H1 (cell line): Measurements from ENCODE around the gene KATNAL2. TPM values are rescaled to one million over a fixed set of nuclear protein-coding genes. Genes with fewer than 3 reads are reported as not detected.
A peak's percentile ranks its signal among the peaks of the same experiment; 100 is the strongest.

Experiments
- CTCF ChIA-PET: fragments of 300-600 bp; sonication (Branson Sonifier 250); formaldehyde crosslinking; loops from one replicate; lab custom pipeline; 2021; ENCODE audit not compliant: partially characterized antibody; lab: Charles Lee
- POLR2A ChIA-PET: fragments of 300-600 bp; sonication (Branson Sonifier 250); formaldehyde crosslinking; loops from one replicate; lab custom pipeline; 2021; ENCODE audit warnings: inconsistent platforms; ENCODE audit not compliant: partially characterized antibody; lab: Charles Lee
- DNase-seq, 2 experiments: peaks; one replicate each; pipeline versions ENCODE4 v3.0.0 to v3.0.0-alpha.2; 2010 to 2022; ENCODE audit warnings: low spot score in 2 of 2, low read depth in 1 of 2, mixed read lengths in 1 of 2
- FAIRE-seq: peaks from 2 replicates; lab custom pipeline; 2011; peaks lifted over from hg19 to GRCh38; lab: Jason Lieb, UNC
- H2AFZ ChIP-seq: 2 replicates; pipeline ENCODE4 v1.8.1; 2012; ENCODE audit warnings: low read length, inconsistent platforms
- H2AK5ac ChIP-seq: 2 replicates; pipeline ENCODE4 v1.6.1; 2013; ENCODE audit warnings: low read depth, low read length
- H2BK120ac ChIP-seq: replicated peaks from 2 replicates; pipeline ENCODE3; 2013; ENCODE audit warnings: low read depth, low read length, inconsistent platforms
- H2BK12ac ChIP-seq: 2 replicates; pipeline ENCODE4 v1.6.1; 2013; ENCODE audit warnings: low read depth, low read length
- H2BK15ac ChIP-seq: 2 replicates; pipeline ENCODE4 v1.6.1; 2013; ENCODE audit warnings: low read length
- H2BK20ac ChIP-seq: 2 replicates; pipeline ENCODE4 v1.6.1; 2013; ENCODE audit warnings: low read length
- H2BK5ac ChIP-seq: 2 replicates; pipeline ENCODE4 v1.6.1; 2013; ENCODE audit warnings: low read depth, low read length
- H3K14ac ChIP-seq: 2 replicates; pipeline ENCODE4 v1.6.1; 2013; ENCODE audit warnings: inconsistent platforms; ENCODE audit not compliant: insufficient read length
- H3K18ac ChIP-seq: 2 replicates; pipeline ENCODE4 v1.6.1; 2013; ENCODE audit warnings: low read length; ENCODE audit errors: extremely low read depth
- H3K23ac ChIP-seq: 2 replicates; pipeline ENCODE4 v1.6.1; 2013; ENCODE audit warnings: inconsistent platforms; ENCODE audit not compliant: insufficient read length
- H3K23me2 ChIP-seq: 2 replicates; pipeline ENCODE4 v1.6.1; 2013; ENCODE audit warnings: low read depth, low read length
- H3K27ac ChIP-seq: 2 replicates; pipeline ENCODE4 v1.6.1; 2011; ENCODE audit warnings: low read depth, low read length, inconsistent platforms
- H3K27me3 ChIP-seq, 4 experiments: replicated peaks in 1 of 4; 1 replicate in 1 of 4; 2 replicates in 3 of 4; pipeline versions ENCODE4 v1.6.1 to v1.8.1; 2011 to 2013; ENCODE audit warnings: low read length in 3 of 4, mild to moderate bottlenecking in 3 of 4, inconsistent platforms in 2 of 4, mixed read lengths in 2 of 4, moderate library complexity in 1 of 4; ENCODE audit not compliant: control insufficient read depth in 3 of 4, insufficient read depth in 3 of 4; ENCODE audit errors: extremely low read depth in 1 of 4
- H3K36me3 ChIP-seq, 4 experiments: 2 replicates each; pipeline versions ENCODE4 v1.6.1 to v1.8.1; 2011 to 2013; ENCODE audit warnings: mild to moderate bottlenecking in 4 of 4, low read length in 3 of 4, moderate library complexity in 2 of 4, control low read depth in 1 of 4, inconsistent platforms in 1 of 4; ENCODE audit not compliant: insufficient read depth in 4 of 4, control insufficient read depth in 2 of 4
- H3K4ac ChIP-seq: replicated peaks from 2 replicates; pipeline ENCODE3; 2013; ENCODE audit warnings: low read length, low read depth, mixed read lengths, inconsistent platforms; ENCODE audit not compliant: insufficient read length
- H3K4me1 ChIP-seq, 4 experiments: replicated peaks in 1 of 4; 1 replicate in 1 of 4; 2 replicates in 3 of 4; pipeline versions ENCODE4 v1.6.1 to v1.8.1; 2011 to 2013; ENCODE audit warnings: low read length in 3 of 4, inconsistent platforms in 2 of 4, mixed read lengths in 1 of 4; ENCODE audit not compliant: insufficient read depth in 4 of 4, control insufficient read depth in 3 of 4
- H3K4me2 ChIP-seq, 2 experiments: 2 replicates each; pipeline versions ENCODE4 v1.6.1 to v1.8.1; 2011 to 2013; ENCODE audit warnings: low read depth in 2 of 2, low read length in 2 of 2, control low read depth in 1 of 2, inconsistent platforms in 1 of 2, mild to moderate bottlenecking in 1 of 2; ENCODE audit not compliant: insufficient read depth in 1 of 2
- H3K4me3 ChIP-seq, 4 experiments: fragments of 200-600, 300-600 bp in 1 of 4; sonication (generic), shearing (Covaris generic), sonication (Bioruptor Twin) in 1 of 4; 2 replicates each; pipeline versions ENCODE4 v1.5.1 to v1.8.1; 2011 to 2016; ENCODE audit warnings: low read length in 4 of 4, low read depth in 3 of 4, control low read depth in 2 of 4, inconsistent platforms in 2 of 4, mild to moderate bottlenecking in 2 of 4, mixed read lengths in 1 of 4, moderate library complexity in 1 of 4; ENCODE audit not compliant: insufficient read depth in 2 of 4; ENCODE audit errors: extremely low read depth in 1 of 4
- H3K56ac ChIP-seq: replicated peaks from 2 replicates; pipeline ENCODE3; 2013; ENCODE audit warnings: low read depth, mild to moderate bottlenecking, mixed read lengths, low read length, inconsistent platforms; ENCODE audit not compliant: insufficient read length
- H3K79me1 ChIP-seq: 2 replicates; pipeline ENCODE4 v1.6.1; 2013; ENCODE audit warnings: low read depth, low read length, control low read depth
- H3K79me2 ChIP-seq, 2 experiments: 2 replicates each; pipeline versions ENCODE4 v1.6.1 to v1.8.1; 2012 to 2013; ENCODE audit warnings: low read length in 2 of 2, mild to moderate bottlenecking in 2 of 2, inconsistent platforms in 1 of 2; ENCODE audit not compliant: insufficient read depth in 2 of 2, control insufficient read depth in 1 of 2
- H3K9ac ChIP-seq, 4 experiments: replicated peaks in 1 of 4; 1 replicate in 1 of 4; 2 replicates in 3 of 4; pipeline versions ENCODE4 v1.6.1 to v1.8.1; 2011 to 2013; ENCODE audit warnings: low read depth in 3 of 4, low read length in 3 of 4, control low read depth in 2 of 4, mild to moderate bottlenecking in 2 of 4, moderate library complexity in 2 of 4, inconsistent platforms in 1 of 4; ENCODE audit errors: extremely low read depth in 1 of 4
- H3K9me3 ChIP-seq, 2 experiments: 2 replicates each; pipeline versions ENCODE4 v1.6.1 to v1.8.1; 2012 to 2013; ENCODE audit warnings: mild to moderate bottlenecking in 2 of 2, moderate library complexity in 2 of 2, control low read depth in 1 of 2, inconsistent platforms in 1 of 2, low read depth in 1 of 2, low read length in 1 of 2, mixed read lengths in 1 of 2; ENCODE audit not compliant: insufficient read depth in 2 of 2
- H4K20me1 ChIP-seq, 2 experiments: replicated peaks in 1 of 2; 2 replicates each; pipeline versions ENCODE3 to v1.8.1; 2011 to 2013; ENCODE audit warnings: inconsistent platforms in 2 of 2, low read length in 2 of 2, mild to moderate bottlenecking in 1 of 2; ENCODE audit not compliant: insufficient read depth in 2 of 2, control insufficient read depth in 1 of 2
- H4K5ac ChIP-seq: 2 replicates; pipeline ENCODE4 v1.6.1; 2013; ENCODE audit warnings: low read length, low read depth, mixed read lengths, inconsistent platforms; ENCODE audit not compliant: insufficient read length
- H4K8ac ChIP-seq: 2 replicates; pipeline ENCODE4 v1.8.0; 2013; ENCODE audit warnings: mild to moderate bottlenecking, moderate library complexity, low read length, inconsistent platforms; ENCODE audit not compliant: insufficient read depth; ENCODE audit errors: extremely low read depth
- H4K91ac ChIP-seq: replicated peaks from 2 replicates; pipeline ENCODE3; 2013; ENCODE audit warnings: low read length, mixed read lengths, inconsistent platforms; ENCODE audit not compliant: insufficient read length
- BCL11A ChIP-seq, 2 experiments: IDR thresholded peaks; one replicate each; pipeline ENCODE4 v1.6.1; 2011; ENCODE audit warnings: low read depth in 2 of 2, low read length in 2 of 2, mild to moderate bottlenecking in 2 of 2
- CBX8 ChIP-seq: fragments of 300-800, 300-1000 bp; sonication (generic); IDR thresholded peaks from 2 replicates; pipeline ENCODE4 v1.7.1; 2016; ENCODE audit warnings: low read depth, low read length, borderline replicate concordance
- CEBPB ChIP-seq: IDR thresholded peaks from 2 replicates; pipeline ENCODE4 v1.6.1; 2012; ENCODE audit warnings: low read depth, low read length
- CTCF ChIP-seq, 3 experiments: IDR thresholded peaks; 1 replicate in 2 of 3; 2 replicates in 1 of 3; pipeline versions ENCODE4 v1.5.1 to v1.6.1; 2011; ENCODE audit warnings: low read length in 3 of 3, mild to moderate bottlenecking in 3 of 3, inconsistent platforms in 2 of 3, low read depth in 1 of 3, moderate library complexity in 1 of 3; ENCODE audit not compliant: insufficient read depth in 1 of 3; ENCODE audit errors: control extremely low read depth in 1 of 3
- KDM5A ChIP-seq: fragments of 200-600 bp; IDR thresholded peaks from 2 replicates; pipeline ENCODE4 v1.7.1; 2012; ENCODE audit warnings: mild to moderate bottlenecking, low read length, inconsistent platforms, mixed read lengths
- PHF8 ChIP-seq: fragments of 200-600 bp; sonication (generic); conservative IDR thresholded peaks from 2 replicates; pipeline ENCODE4 v1.7.1; 2012; ENCODE audit warnings: low read depth, mild to moderate bottlenecking, inconsistent platforms, low read length, moderate library complexity
- POLR2A ChIP-seq, 2 experiments: IDR thresholded peaks; 1 replicate in 1 of 2; 2 replicates in 1 of 2; pipeline ENCODE4 v1.6.1; 2011; ENCODE audit warnings: low read depth in 2 of 2, low read length in 2 of 2, mild to moderate bottlenecking in 2 of 2; ENCODE audit errors: control extremely low read depth in 1 of 2
- SAP30 ChIP-seq: fragments of 300-600 bp; sonication (generic); IDR thresholded peaks from 2 replicates; pipeline ENCODE4 v1.7.1; 2012; ENCODE audit warnings: low read length, moderate library complexity, mild to moderate bottlenecking, inconsistent platforms; ENCODE audit not compliant: insufficient read depth, insufficient replicate concordance
- TAF7 ChIP-seq: optimal IDR thresholded peaks from 2 replicates; pipeline ENCODE3; 2011; ENCODE audit warnings: low read depth, mild to moderate bottlenecking, inconsistent platforms, low read length, moderate library complexity, borderline replicate concordance
- YY1 ChIP-seq: IDR thresholded peaks from 2 replicates; pipeline ENCODE4 v1.6.1; 2011; ENCODE audit warnings: low read depth, mild to moderate bottlenecking, low read length
- WGBS, 2 experiments: shearing (Covaris generic) in 1 of 2; methylation state at CpG; one replicate each; pipeline versions ENCODE4 v1.1.6 to v1.1.7; 2013 to 2015; ENCODE audit warnings: low lambda C conversion rate in 2 of 2, mixed read lengths in 2 of 2, inconsistent platforms in 1 of 2, low coverage in 1 of 2, missing lambda C conversion rate in 1 of 2; ENCODE audit not compliant: insufficient replicate concordance in 2 of 2, insufficient coverage in 1 of 2, insufficient read length in 1 of 2; ENCODE audit errors: extremely low coverage in 1 of 2, missing lambda C conversion rate in 1 of 2; 5-methylcytosine and 5-hydroxymethylcytosine counted together
- polyA plus RNA-seq, 7 experiments: library from polyadenylated mRNA; depleted of rRNA in 3 of 7; stranded (reverse) in 5 of 7; unstranded in 2 of 7; fragments of >200 nt in 5 of 7; fragments of 200-250 nt in 2 of 7; gene quantifications; 1 replicate in 5 of 7; 2 replicates in 1 of 7; 4 replicates in 1 of 7; pipeline versions ENCODE4 v1.2.1 to v1.2.3, GENCODE V29; 2011 to 2013; ENCODE audit warnings: missing spikeins in 2 of 7, mixed read lengths in 2 of 7
- total RNA-seq: library from RNA; stranded (reverse); fragmentation: NEBNext Ultra II Directional; extraction: Animal tissue kit (Norgen Biotek cat#: 25700); gene quantifications from 2 replicates; pipeline ENCODE4 v1.2.1, GENCODE V29; 2021

The KATNAL2 gene
- total and polyA plus RNA-seq, 2 of the 8 experiments (the other 6 are each of a cell fraction or from before 2014, with no cell fraction given), result 10.0 to 15.2 TPM

- peak overlapping the region; percentile 37 for H3K14ac ChIP-seq
- no peak overlapping the region for H2BK20ac ChIP-seq
- no peak overlapping the region for H3K23ac ChIP-seq
- H3K18ac ChIP-seq, result peak overlapping the region; percentile 97; the same call in 1 of the 2 replicates
- 33% methylated on average over 10 of the region's 13 CpGs; no CpG with 5 or more reads in 1 of the 2 experiments for WGBS, 2 experiments
- peak overlapping the region; percentile 87; the same call in 1 of the 2 replicates for H2AFZ ChIP-seq
- H4K5ac ChIP-seq, result peak overlapping the region; percentile 91
- no peak overlapping the region for H2BK15ac ChIP-seq
- H2BK5ac ChIP-seq, result peak overlapping the region; percentile 84; the same call in 1 of the 2 replicates
- no peak overlapping the region for H2BK120ac ChIP-seq
- FAIRE-seq (no peak), DNase-seq (no peak)
- peak overlapping the region; percentile 70 to 91 (median 86) for H3K4me3 ChIP-seq
- H3K56ac ChIP-seq, result peak overlapping the region; percentile 94
- no peaks in the 10 kb centered on the region for H4K20me1 ChIP-seq
- H3K79me2 ChIP-seq, result peaks cover 7 to 39% of the 10 kb centered on the region in 2 experiments; a peak in 3 of 4 replicates
- peak overlapping the region; percentile 76 for H3K27ac ChIP-seq
- peak overlapping the region in 3 of 4 experiments; percentile 62 to 98 (median 84); a peak in 6 of 7 replicates for H3K9ac ChIP-seq
- H3K79me1 ChIP-seq, result peaks cover 2% of the 10 kb centered on the region; the same call in 1 of the 2 replicates
- POLR2A ChIA-PET, result interaction anchor here (0.6 to 2.8 kb wide), 7 partner anchors 8 to 112 kb away, joined by 3 to 10 read pairs (median 3); no protein-coding TSS in a partner anchor
- no peaks in the 10 kb centered on the region for H3K9me3 ChIP-seq
- H3K4ac ChIP-seq, result peak overlapping the region; percentile 90
- peaks cover 0 to 21% (median 4%) of the 10 kb centered on the region in 4 experiments; a peak in 3 of 8 replicates for H3K36me3 ChIP-seq
- H2AK5ac ChIP-seq, result no peak overlapping the region
- peak overlapping the region; percentile 96; the same call in 1 of the 2 replicates for H4K8ac ChIP-seq
- 0 out of 2 replicates have a peak overlapping the region, but pooled peaks have one; percentile 53 for H2BK12ac ChIP-seq
- H3K27me3 ChIP-seq, result no peaks in the 10 kb centered on the region
- H3K23me2 ChIP-seq, result peaks cover 12% of the 10 kb centered on the region
- H4K91ac ChIP-seq, result peak overlapping the region; percentile 90
- CTCF ChIA-PET, result interaction anchor here (0.6 to 1.9 kb wide), 7 partner anchors 37 to 507 kb away, joined by 3 to 10 read pairs (median 5); no protein-coding TSS in a partner anchor
- peaks cover 0 to 2% (median 1%) of the 10 kb centered on the region in 4 experiments; a peak in 4 of 7 replicates for H3K4me1 ChIP-seq
- H3K4me2 ChIP-seq, result peak overlapping the region; percentile 97
- TF ChIP-seq POLR2A (IDR thresholded peaks at IDR 0.05; ENCODE audit: control extremely low read depth in 1 of 2, low read depth in 2 of 2, low read length in 2 of 2) (no peak), YY1 (no peak), TAF7 (no peak), CEBPB (no peak), CTCF (IDR thresholded peaks at IDR 0.05; ENCODE audit: control extremely low read depth in 1 of 3, insufficient read depth in 1 of 3, low read depth in 1 of 3, low read length in 3 of 3) (no peak), SAP30 (no peak), PHF8 (no peak), CBX8 (no peak), BCL11A (IDR thresholded peaks at IDR 0.05; ENCODE audit: low read depth in 2 of 2, low read length in 2 of 2) (no peak), KDM5A (no peak)
Measured at GRCh38 chr18:47150824-47151366, 233.5 kb downstream of the KATNAL2 start.
